Stimulated activated CD4-positive, alpha-beta T cell treated with anti-CD3 and anti-CD28 coated beads, Interleukin-15, amount 100 ng/mL, for 48 hours (primary cell): Measurements from ENCODE around the gene NFIC.

Source experiments
- DNase-seq, 2 donors: peaks; one replicate each; pipeline ENCODE4 v3.0.0-alpha.2; 2020; ENCODE audit warnings: low read depth in 2 of 2

NFIC gene

GRCh38 chr19:3508771-3509535 is 142.6 kb downstream of the NFIC start:
- DNase-seq = no peak

- DNase-seq = peak; percentile 30 to 43
Observed at GRCh38 chr19:3509566-3509989, 143.2 kb downstream of the NFIC start.

GRCh38 chr19:3510727-3511126 is 144.3 kb downstream of the NFIC start:
- no peak for DNase-seq

- DNase-seq = no peak
Observed at GRCh38 chr19:3511506-3512251, 145.3 kb downstream of the NFIC start.

- no peak for DNase-seq
Observed at GRCh38 chr19:3512562-3513228, 146.3 kb downstream of the NFIC start.

- no peak for DNase-seq
Observed at GRCh38 chr19:3513229-3514140, 147.1 kb downstream of the NFIC start.

GRCh38 chr19:3514930-3515329 is 148.5 kb downstream of the NFIC start:
- no peak for DNase-seq

GRCh38 chr19:3515891-3516422 is 149.6 kb downstream of the NFIC start:
- no peak for DNase-seq

GRCh38 chr19:3516675-3517207 is 150.4 kb downstream of the NFIC start:
- DNase-seq = no peak

GRCh38 chr19:3517638-3518037 is 151.3 kb downstream of the NFIC start:
- DNase-seq = no peak

GRCh38 chr19:3518255-3518654 is 151.9 kb downstream of the NFIC start:
- no peak for DNase-seq

GRCh38 chr19:3518659-3519058 is 152.3 kb downstream of the NFIC start:
- DNase-seq = no peak
